ENCODE measurements around the gene NFKBIE. TPM values are rescaled to one million over a fixed set of nuclear protein-coding genes. Genes with fewer than 3 reads are reported as not detected.

The NFKBIE gene
- total and polyA plus RNA-seq, 2 donors (not counting 1 experiment from before 2014, with no cell fraction given) = 46.5 to 90.0 TPM

- intact Hi-C loops (cut with micrococcal nuclease) = loop anchor here (5.0 kb wide), 2 partner anchors 134 to 1089 kb away; partner anchors contain the start of genes MRPL14, SRF and TMEM63B
Measured at GRCh38 chr6:44261581-44261980, 3.8 kb downstream of the NFKBIE start.

More at GRCh38 chr6:44261581-44261980, 3.8 kb downstream of the NFKBIE start:
- Histone ChIP-seq H3K4me3 (ENCODE audit: control extremely low read depth in 1 of 5, extremely low read depth in 1 of 5, insufficient read depth in 1 of 5, low read depth in 2 of 5, low read length in 4 of 5) (no peak overlapping the region), H3K27ac (ENCODE audit: low read length in 2 of 2) (peak overlapping the region; percentile 96 to 98), H3K9me3 (ENCODE audit: control extremely low read depth in 1 of 3, control insufficient read depth in 2 of 3, insufficient read depth in 1 of 3, low read length in 2 of 3) (no peaks in the 10 kb centered on the region), H3K27me3 (replicated peaks in 1 of 4; ENCODE audit: control extremely low read depth in 1 of 4, control insufficient read depth in 3 of 4, insufficient read depth in 4 of 4, low read length in 3 of 4) (no peaks in the 10 kb centered on the region), H4K20me1 (ENCODE audit: control insufficient read depth, insufficient read depth, low read length, poor library complexity, severe bottlenecking) (peaks cover 27% of the 10 kb centered on the region), H3K36me3 (replicated peaks in 1 of 2; ENCODE audit: control extremely low read depth in 1 of 2, control insufficient read depth in 1 of 2, extremely low read depth in 1 of 2, insufficient read depth in 2 of 2, low read length in 1 of 2) (peaks cover 4 to 49% of the 10 kb centered on the region in 2 experiments), H2AFZ (ENCODE audit: insufficient read depth, low read depth, low read length, poor library complexity, severe bottlenecking) (no peak overlapping the region), H3K79me2 (ENCODE audit: control insufficient read depth, insufficient read depth, low read length) (peaks cover 53% of the 10 kb centered on the region), H3K9ac (ENCODE audit: low read length) (no peak overlapping the region), H3K4me2 (replicated peaks; ENCODE audit: low read depth, low read length, poor library complexity, severe bottlenecking) (peak overlapping the region; percentile 95), H3K4me1 (ENCODE audit: control insufficient read depth in 2 of 2, insufficient read depth in 2 of 2, low read length in 2 of 2) (peaks cover 64 to 82% of the 10 kb centered on the region in 2 donors)
- 79% methylated on average over 8 of the region's 8 CpGs for WGBS (ENCODE audit: insufficient coverage)
- H3K27ac Mint-ChIP-seq = peak overlapping the region; percentile 100
- H3K27me3 Mint-ChIP-seq = no peaks in the 10 kb centered on the region
- DNase-seq (peak; percentile 20), ATAC-seq (ENCODE audit: low read depth) (no peak)
- peaks cover 77% of the 10 kb centered on the region for H3K4me1 Mint-ChIP-seq
- TF ChIP-seq EZH2 (IDR thresholded peaks at IDR 0.05; ENCODE audit: borderline replicate concordance, insufficient read depth, low read depth, low read length, poor library complexity, severe bottlenecking) (no peak), CTCF (IDR thresholded peaks at IDR 0.05) (no peak)
- ChIA-PET POLR2A (interaction anchor here (1.9 to 7.9 kb wide), 2 partner anchors 10 to 14 kb away, joined by 10 to 105 read pairs; partner anchors contain the start of gene HSP90AB1), CTCF (interaction anchor here (1.1 to 2.0 kb wide), 3 partner anchors 8 to 43 kb away, joined by 4 to 11 read pairs (median 4); partner anchors contain the start of gene HSP90AB1)
- peak overlapping the region; percentile 100 for H3K4me3 Mint-ChIP-seq
- H3K9me3 Mint-ChIP-seq (ENCODE audit: insufficient read depth) = no peaks in the 10 kb centered on the region
